GM12891 (cell line): Measurements from ENCODE around the gene PTPRD.

Source experiments
- POLR2A ChIP-seq: IDR thresholded peaks from 2 replicates; pipeline ENCODE4 v1.6.1; 2011; ENCODE audit warnings: low read depth, low read length, control low read depth
- POLR2AphosphoS5 ChIP-seq: IDR thresholded peaks from 2 replicates; pipeline ENCODE4 v1.6.1; 2011; ENCODE audit warnings: low read depth, low read length, control low read depth

GRCh38 chr9:8332871-8333270 lies 2279.9 kb downstream of the PTPRD start:
- TF ChIP-seq POLR2A (no peak), POLR2AphosphoS5 (no peak)
